Central memory CD4-positive, alpha-beta T cell (primary cell): Measurements from ENCODE around the gene DNAH9.

Experiments
- DNase-seq: peaks from one replicate; pipeline ENCODE4 v3.0.0; 2022

The DNAH9 gene

DNA sequence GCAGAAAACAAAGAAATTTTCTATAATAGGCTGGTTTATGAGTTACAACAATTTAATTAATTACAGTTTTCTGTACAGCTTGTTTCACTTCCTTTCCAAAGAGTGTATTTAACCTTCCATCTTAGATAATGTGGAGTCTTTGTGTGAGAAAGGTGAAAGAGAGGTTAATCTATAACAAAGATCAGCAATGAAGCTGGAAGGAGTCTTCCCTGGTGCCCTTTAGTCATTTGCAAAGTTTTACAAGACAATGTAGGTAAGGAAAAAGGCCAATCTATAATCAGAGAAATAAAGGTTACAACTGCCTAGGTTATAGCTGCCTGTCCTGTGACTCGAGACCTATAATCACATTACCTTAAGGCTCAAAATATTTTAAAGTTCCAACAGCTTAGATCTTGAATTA, 257.0 kb downstream of the DNAH9 start:
- DNase-seq, result no peak

DNA sequence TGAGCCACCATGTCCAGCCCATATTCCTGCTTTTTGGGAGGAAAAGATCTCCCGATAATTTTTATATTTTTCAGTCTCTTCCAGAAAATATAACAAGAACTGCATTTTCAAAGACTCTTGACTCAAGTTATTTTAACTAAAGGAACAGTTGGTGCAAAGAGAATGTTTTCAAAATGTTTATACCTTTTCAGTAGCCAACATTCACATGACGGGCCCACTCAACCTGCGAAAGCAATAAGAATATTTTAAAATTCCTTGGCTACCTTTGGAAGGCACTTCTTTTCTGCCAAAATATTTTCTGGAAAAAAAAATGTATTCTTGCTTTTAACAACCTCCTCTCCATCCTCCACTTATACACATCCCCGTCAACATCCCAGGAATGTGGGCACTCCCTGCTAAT, 258.7 kb downstream of the DNAH9 start:
- no peak for DNase-seq

DNA sequence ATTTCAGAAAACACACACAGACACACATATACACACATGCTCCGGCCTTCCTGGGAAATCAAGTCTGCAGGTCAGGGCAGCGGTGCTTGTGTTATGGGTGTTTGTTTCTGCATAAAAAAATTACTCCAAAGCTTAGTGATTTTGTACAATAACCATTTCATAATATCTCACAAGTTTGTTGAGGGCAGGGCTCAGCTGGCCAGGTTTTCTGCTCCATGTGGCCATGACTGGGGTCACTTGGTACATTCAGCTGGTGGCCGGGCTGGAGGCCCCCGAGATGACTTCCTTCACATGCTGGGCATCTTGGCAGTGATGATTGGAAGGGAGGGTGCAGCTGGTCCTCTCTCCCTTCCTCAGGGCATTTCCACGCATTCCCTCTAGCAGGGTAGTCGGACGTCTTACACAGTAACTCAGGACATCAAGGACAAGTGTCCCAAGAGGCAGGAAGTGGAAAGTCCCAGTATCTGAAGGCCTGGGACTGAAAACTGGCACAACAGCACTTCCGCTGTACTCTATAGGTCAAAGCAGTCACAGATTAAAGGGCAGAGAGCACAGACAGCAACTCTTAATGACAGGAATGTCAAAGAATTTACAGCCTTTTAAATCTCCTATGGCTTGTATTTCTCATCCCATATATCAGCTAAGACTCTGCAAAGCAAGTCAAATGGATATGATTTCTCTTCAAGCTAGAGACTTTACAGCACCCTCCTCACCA, 271.6 kb downstream of the DNAH9 start:
- DNase-seq, result no peak

DNA sequence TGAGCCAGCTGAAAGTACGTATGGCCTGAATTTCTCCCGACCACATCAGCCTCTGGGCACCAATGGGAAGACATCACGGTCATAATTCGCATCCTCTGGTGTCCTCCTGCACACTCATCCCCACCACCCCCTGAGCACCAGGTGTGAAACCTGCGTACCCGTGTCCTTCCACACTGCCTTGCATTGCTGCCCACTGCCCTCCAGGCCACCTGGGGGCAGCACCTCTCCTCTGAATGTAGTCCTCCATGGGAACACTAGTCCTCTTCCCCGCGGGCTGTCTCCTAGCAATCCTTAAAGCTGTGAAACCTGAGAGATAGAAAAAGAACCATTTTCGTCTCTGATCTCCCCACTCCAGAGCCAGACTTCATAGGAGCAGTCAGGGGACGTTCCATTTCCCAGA, 273.5 kb downstream of the DNAH9 start:
- DNase-seq, result no peak

DNA sequence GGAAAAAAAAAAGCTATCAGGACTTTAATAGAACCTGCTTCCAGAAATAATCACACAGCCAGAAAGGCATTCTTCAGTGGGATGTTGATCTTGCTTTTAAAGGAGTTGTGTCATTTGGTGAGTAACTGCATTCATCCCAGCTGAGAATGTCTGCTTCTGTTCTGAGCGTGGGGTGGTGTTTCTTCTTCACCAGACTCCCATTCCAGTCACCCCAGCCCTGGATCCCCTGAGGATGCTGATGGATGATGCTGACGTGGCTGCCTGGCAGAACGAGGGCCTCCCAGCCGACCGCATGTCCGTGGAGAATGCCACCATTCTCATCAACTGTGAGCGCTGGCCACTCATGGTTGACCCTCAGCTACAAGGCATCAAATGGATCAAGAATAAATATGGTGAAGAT, 276.5 kb downstream of the DNAH9 start:
- no peak for DNase-seq

DNA sequence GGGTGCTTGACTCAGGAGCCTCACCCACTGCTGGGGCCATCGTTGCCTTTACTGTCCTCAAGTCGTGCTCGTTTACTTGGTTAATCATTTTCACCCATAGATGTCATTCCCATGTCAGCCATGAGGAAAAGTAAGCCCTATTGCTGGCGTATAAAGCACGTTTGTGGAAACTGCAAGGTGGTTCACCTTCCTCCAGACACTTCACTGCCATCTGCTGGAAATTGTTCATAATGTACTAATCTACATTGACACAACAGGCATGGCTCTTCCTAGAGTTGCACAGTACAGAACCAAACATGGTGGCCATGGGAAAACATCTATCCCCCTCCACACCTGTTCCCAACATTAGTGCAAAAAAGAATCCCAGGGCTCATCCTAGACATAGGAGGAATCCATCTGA, 282.4 kb downstream of the DNAH9 start:
- DNase-seq, result no peak

GRCh38 chr17:11882716-11883115, 284.4 kb downstream of the DNAH9 start:
- no peak for DNase-seq

DNA sequence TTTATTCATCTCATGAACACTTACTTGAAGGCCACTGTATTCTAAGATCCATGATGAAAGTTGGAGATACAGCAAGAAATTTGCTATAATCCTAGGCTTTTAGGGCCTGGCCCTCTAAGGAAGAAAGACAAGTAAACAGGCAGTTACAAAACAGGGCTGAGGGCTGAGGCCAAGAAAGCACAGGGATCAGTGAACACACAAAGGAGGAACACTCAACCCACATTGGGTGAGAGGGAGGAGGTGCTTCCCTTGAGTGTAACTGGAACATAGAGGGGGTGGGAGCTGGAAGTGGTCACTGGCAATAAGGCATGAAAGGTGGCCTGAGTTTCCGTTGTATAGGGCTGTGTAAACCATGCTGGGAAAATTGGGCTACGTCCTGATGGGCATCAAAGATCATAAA, 286.8 kb downstream of the DNAH9 start:
- no peak for DNase-seq

GRCh38 chr17:11889266-11889665, 291.0 kb downstream of the DNAH9 start:
- DNase-seq, result no peak

- no peak for DNase-seq
These were observed 295.6 kb downstream of the DNAH9 start for GRCh38 chr17:11893862-11894261.

DNA sequence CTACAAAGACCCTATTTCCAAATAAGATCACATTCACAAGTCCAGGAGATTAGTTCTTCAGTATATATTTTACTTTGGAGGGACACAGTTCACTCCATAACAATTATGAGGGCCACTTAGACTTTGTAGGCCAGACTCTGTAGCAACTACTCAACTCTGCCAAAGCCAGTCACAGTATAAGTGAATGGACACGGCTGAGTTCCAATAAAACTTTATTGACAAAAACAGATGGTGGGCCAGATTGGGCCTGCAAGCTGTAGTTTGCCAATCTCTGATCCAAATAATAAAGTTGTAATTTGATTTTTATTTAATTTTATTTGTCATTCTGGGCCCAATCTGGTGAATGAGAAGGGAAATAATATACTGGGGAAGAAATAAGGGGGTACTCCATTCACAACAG, 297.9 kb downstream of the DNAH9 start:
- DNase-seq, result no peak

DNA sequence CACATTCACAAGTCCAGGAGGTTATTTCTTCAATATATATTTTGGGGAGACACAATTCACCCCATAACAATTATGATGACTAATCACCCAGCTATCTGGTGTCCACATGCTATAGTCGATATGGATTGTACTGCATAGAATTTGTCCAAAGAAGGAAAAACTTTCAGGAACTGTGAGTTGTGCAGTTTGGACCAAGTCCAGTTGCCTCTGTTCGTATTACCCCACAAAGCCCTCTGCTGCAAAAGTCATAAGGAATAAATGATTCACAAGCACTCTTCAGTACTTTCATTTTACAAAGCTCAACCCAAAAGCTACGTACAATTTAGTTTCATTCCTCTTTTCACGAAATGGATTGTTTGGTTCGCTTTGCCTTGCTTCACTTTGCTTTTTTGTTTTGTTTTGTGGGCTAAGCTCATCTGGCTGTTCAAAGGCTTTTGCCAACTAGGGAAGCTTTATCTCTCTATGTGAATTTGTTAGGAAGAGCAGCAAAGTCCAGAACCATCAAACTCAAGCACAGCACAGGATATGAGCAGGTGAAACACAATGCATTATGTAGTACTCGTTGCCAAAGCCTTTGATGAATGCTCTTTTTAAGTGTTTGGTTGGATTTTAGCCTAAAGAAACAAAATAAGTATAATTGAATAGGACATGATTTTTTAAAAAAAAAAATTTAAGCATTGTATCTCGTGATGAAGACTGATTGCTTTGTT, 300.4 kb downstream of the DNAH9 start:
- no peak for DNase-seq

DNA sequence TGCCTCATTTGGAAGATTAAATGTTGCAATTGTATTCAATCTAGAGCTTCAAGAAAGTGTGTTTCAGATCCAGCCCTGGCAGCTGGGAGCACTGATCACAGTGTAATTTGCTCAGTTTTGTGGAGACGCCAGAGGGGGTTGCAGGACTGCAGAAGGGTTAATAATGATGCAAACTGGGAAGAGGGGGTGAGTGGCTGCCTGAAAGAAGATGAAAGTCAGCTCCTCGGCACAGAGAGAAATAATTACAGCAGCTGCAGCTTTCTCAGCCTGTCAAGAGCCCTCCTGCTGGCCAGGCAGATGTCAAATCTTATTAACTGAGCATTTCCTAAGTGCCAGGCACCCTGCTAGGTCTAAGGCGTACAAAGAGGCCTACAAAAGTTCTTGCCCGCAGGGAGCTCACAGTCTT, 301.3 kb downstream of the DNAH9 start:
- no peak for DNase-seq

GRCh38 chr17:11900041-11900476, 301.8 kb downstream of the DNAH9 start:
- no peak for DNase-seq

DNA sequence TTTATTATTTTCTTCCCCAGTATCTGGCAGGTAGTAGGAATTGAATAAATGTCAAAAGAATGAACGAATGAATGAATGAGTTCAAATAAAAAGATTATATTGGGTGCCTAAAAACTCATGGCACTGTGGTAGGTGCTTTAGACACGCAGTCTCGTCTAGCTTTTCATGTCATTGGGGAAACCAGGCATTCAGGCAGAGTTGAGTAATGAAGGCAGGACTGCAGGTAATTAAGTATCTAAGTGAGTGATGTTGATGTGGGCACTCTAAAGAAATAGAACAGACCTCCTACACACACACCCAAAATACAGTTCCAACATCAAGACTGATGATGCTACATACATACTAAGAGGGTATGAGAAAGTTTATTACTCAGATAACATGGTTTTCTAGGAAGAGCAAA, 302.4 kb downstream of the DNAH9 start:
- DNase-seq, result no peak

DNA sequence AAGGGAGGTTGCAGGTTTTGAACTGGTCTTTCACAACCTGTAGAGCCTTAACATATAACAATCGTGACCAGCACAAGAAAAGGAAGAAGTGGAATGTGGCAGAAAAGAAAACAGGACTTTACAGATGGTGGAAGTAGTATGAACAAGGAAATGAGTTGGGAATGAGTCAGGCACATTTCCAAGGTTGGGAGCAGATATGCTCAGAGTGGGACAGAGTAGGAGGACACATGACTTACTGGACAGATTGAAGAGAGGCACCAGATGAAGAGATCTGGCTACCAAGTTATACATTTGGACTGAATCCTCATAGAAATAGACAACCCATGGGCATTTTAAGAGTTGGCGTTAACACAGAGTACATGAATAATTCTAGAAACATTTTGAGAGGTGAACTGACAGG, 303.7 kb downstream of the DNAH9 start:
- no peak for DNase-seq

DNA sequence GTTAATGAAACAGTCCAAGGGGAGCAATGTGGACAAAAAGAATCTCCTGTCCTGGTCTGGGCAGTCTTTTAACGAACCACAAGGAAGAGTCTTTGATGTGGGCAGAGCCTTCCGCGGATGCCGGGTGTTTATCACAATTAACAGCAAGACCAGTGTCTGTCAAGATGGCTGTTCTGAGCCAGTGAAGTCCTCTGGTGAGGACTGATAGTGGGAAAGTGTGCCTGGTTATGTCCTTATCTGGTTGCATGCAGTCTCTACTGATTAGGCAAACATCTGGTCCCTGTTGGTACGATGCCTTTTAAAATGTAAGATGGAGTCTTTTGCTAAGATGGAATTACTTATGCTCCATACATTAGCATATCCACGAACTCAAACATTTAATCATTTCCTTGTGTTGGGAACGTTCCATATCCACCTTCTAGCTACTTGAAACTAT, 310.5 kb downstream of the DNAH9 start:
- DNase-seq, result no peak

DNA sequence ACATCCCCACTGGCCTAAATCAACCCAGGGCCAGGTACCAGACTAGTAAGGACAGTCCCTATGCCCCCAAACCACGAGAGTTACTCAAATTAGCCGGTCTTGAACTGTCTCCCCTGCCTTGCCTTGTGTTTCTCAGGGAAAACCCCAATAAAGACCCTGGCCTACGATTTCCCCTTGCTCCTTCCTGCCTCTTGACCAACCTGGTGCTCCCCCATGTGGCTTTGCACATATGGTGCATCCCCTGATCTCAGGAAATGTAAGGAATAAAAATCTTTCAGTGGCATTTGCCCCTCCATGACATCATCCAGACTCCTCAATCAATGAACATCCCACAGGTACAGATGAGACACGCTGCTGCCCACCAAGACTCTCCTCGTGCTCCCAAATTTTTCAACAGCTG, 311.1 kb downstream of the DNAH9 start:
- no peak for DNase-seq

DNA sequence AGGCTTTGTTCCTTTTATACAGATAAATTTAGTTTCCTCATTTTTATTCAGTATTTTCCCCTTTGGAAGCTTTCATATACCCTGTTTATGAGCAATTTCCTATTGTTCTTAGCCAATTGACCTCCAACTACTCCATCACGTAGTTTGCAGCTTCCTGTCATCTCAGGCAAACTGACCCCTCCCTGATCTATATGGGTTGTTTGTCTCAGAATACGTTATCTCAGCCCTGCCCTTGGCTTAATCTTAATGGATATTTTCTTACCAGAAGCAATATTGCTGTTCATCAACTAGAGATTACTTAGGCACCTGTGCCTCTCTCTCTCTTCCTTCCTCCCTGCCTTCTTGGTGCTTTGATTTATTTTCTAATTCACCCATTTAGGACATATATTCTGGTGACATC, 317.8 kb downstream of the DNAH9 start:
- no peak for DNase-seq

- no peak for DNase-seq
These were observed 319.1 kb downstream of the DNAH9 start for GRCh38 chr17:11917415-11917814.

GRCh38 chr17:11921296-11921695, 323.0 kb downstream of the DNAH9 start:
- DNase-seq, result no peak

GRCh38 chr17:11922638-11923037, 324.4 kb downstream of the DNAH9 start:
- DNase-seq, result no peak

DNA sequence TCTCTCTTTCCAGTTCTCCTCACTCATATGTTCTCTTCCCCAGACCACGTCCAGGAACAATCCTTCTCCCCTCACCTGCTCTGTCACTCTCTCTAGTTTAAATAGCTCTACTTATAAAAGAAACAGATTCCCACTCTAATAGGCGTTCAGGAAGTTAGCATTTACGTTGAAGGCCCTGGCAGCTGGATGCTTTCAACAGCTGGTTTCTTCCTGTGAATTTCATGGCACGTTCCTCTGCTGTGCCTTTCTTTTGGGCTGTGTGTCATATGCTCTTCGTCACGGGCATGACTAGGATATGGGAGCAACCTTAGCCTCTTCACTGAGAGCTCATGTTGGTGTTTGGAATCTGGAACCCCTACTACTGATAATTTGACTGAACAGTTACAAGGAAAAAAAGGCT, 325.8 kb downstream of the DNAH9 start:
- no peak for DNase-seq

DNA sequence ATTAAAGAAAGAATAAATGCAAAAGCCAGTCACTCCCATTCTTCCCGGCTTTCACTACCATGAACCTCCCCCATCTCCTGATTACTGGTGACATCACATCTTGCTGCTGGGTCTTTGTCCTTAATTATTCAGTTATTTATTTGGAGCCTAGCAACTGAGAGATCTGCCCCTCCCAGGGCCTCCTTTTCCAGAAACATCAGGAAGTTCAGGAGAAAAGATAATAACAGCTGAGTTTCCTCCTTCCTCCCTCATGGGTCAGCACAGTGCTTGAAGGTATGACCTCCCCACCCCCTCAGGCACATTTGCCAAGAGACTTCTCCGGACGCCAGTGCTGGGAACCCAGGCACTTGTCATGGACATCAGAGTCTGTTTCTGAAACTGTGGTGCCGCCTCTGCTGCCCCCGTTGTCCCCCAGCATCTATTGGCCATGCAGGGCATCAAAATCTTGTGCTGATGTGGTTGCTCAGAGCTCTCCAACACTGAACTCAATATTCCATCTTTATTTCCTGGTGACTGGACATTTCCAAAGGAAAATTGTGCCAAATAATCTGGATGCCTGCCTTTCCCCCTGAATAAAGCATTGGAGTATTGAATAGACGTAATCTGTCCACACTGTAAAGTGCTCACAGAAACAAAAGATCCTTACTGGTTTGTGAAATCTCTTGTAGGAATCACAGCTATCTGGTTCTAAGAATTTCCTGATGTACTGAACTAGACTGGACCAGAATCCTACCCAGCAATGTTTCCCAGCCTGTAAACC, 327.2 kb downstream of the DNAH9 start:
- DNase-seq, result no peak
